CD4-positive, alpha-beta memory T cell (primary cell): ENCODE data around the gene XPNPEP1. TPM values are rescaled to one million over a fixed set of nuclear protein-coding genes. Genes with fewer than 3 reads are reported as not detected.

Experiments used
- CTCF ChIA-PET: fragments of 350-600 bp; sonication (Branson Sonifier 250); formaldehyde crosslinking; loops from one replicate; lab custom pipeline; 2021; ENCODE audit warnings: inconsistent platforms; ENCODE audit not compliant: partially characterized antibody; lab: Charles Lee
- POLR2A ChIA-PET: fragments of 350-600 bp; sonication (Branson Sonifier 250); formaldehyde crosslinking; loops from one replicate; lab custom pipeline; 2021; ENCODE audit not compliant: partially characterized antibody; lab: Charles Lee
- DNase-seq, 5 donors: peaks; one replicate each; pipeline versions ENCODE4 v3.0.0 to v3.0.0-alpha.2; 2020 to 2022; ENCODE audit warnings: mixed read lengths in 1 of 5
- H3K27ac ChIP-seq: one replicate; pipeline ENCODE4 v1.7.0; 2013; ENCODE audit warnings: low read depth, low read length
- H3K27me3 ChIP-seq: 2 replicates; pipeline ENCODE4 v1.7.0; 2013; ENCODE audit warnings: mild to moderate bottlenecking, low read length, moderate library complexity; ENCODE audit not compliant: insufficient read depth
- H3K36me3 ChIP-seq: 2 replicates; pipeline ENCODE4 v1.7.0; 2013; ENCODE audit warnings: mild to moderate bottlenecking, low read length, moderate library complexity; ENCODE audit not compliant: insufficient read depth
- H3K4me1 ChIP-seq: 2 replicates; pipeline ENCODE4 v1.7.0; 2013; ENCODE audit warnings: mild to moderate bottlenecking, low read length, moderate library complexity; ENCODE audit not compliant: insufficient read depth
- H3K4me3 ChIP-seq, 2 donors: one replicate each; pipeline ENCODE4 v1.7.0; 2013; ENCODE audit warnings: low read length in 2 of 2, mild to moderate bottlenecking in 1 of 2
- H3K9me3 ChIP-seq, 2 donors: one replicate each; pipeline ENCODE4 v1.7.0; 2013; ENCODE audit warnings: low read length in 2 of 2, control low read depth in 1 of 2; ENCODE audit not compliant: control insufficient read depth in 1 of 2
- H3K27ac Mint-ChIP-seq, 7 donors: one replicate each; pipeline ENCODE4 v1.8.0; 2020 to 2021; ENCODE audit warnings: mixed read lengths in 7 of 7, mild to moderate bottlenecking in 6 of 7, inconsistent platforms in 3 of 7, moderate library complexity in 3 of 7
- H3K27me3 Mint-ChIP-seq, 2 donors: one replicate each; pipeline ENCODE4 v1.8.0; 2020 to 2021; ENCODE audit warnings: mixed read lengths in 2 of 2
- H3K36me3 Mint-ChIP-seq, 2 donors: one replicate each; pipeline ENCODE4 v1.8.0; 2020 to 2021; ENCODE audit warnings: mixed read lengths in 2 of 2, inconsistent platforms in 1 of 2, mild to moderate bottlenecking in 1 of 2
- H3K4me1 Mint-ChIP-seq, 4 donors: one replicate each; pipeline ENCODE4 v1.8.0; 2020 to 2021; ENCODE audit warnings: mixed read lengths in 4 of 4, mild to moderate bottlenecking in 1 of 4
- H3K4me3 Mint-ChIP-seq, 8 donors: one replicate each; pipeline ENCODE4 v1.8.0; 2020 to 2021; ENCODE audit warnings: mixed read lengths in 8 of 8, mild to moderate bottlenecking in 7 of 8, moderate library complexity in 6 of 8, inconsistent platforms in 3 of 8
- H3K9me3 Mint-ChIP-seq, 8 donors: one replicate each; pipeline ENCODE4 v1.8.0; 2020 to 2021; ENCODE audit warnings: mixed read lengths in 8 of 8, mild to moderate bottlenecking in 5 of 8, inconsistent platforms in 3 of 8, moderate library complexity in 1 of 8
- intact Hi-C: fragments of 100-400 bp; cut with micrococcal nuclease; formaldehyde crosslinking; loops from one replicate; pipeline ENCODE4 v1.15.1; 2023
- polyA plus RNA-seq, 2 donors: library from polyadenylated mRNA; unstranded; fragments of 300-500 nt; fragmentation: Illumina TruSeq; gene quantifications; one replicate each; pipeline ENCODE4 v1.2.3, GENCODE V29; 2021
- total RNA-seq, 2 experiments: library from RNA; stranded (reverse); gene quantifications; one replicate each; pipeline ENCODE4 v1.2.3, GENCODE V29; 2021

XPNPEP1 gene
- total and polyA plus RNA-seq, 4 experiments from 2014 or later = 24.7 to 63.3 (median 49.5) TPM

DNA sequence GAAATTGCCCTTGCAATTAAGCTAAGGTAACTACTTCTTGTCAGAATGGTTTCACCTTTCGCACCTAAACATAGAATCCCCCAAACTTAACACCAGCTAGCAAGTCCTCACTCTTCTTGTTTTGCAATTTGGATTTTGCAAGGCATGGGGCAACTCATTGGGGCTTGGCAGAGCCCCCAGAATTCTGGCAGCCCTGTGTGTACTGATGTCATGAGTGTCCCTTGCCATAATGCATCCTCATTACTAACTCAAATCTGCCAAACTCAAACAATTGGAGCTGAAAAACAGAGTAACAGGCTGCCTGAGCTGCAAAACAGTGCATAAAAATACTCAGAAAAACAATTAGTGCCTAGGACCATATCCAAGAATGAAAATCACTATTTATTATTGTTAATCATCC is 7.9 kb upstream of the XPNPEP1 start:
- Histone ChIP-seq H3K36me3 (no peaks in the 10 kb centered on the region), H3K9me3 (no peaks in the 10 kb centered on the region), H3K4me1 (peaks cover 35% of the 10 kb centered on the region), H3K27ac (no peak overlapping the region), H3K27me3 (no peaks in the 10 kb centered on the region), H3K4me3 (no peak overlapping the region)
- intact Hi-C loops = no loop called here
- no peaks in the 10 kb centered on the region for H3K9me3 Mint-ChIP-seq
- H3K27ac Mint-ChIP-seq = no peak overlapping the region
- no peak overlapping the region for H3K4me3 Mint-ChIP-seq
- peaks cover 28 to 45% (median 35%) of the 10 kb centered on the region in 4 donors for H3K4me1 Mint-ChIP-seq
- H3K36me3 Mint-ChIP-seq = no peaks in the 10 kb centered on the region
- CTCF ChIA-PET = interaction anchor here (1.4 kb wide), 1 partner anchor 47 kb away, joined by 3 read pairs; no protein-coding TSS in a partner anchor
- POLR2A ChIA-PET = no interaction called here
- peaks cover 0 to 2% of the 10 kb centered on the region in 2 donors for H3K27me3 Mint-ChIP-seq
- no peak for DNase-seq

DNA sequence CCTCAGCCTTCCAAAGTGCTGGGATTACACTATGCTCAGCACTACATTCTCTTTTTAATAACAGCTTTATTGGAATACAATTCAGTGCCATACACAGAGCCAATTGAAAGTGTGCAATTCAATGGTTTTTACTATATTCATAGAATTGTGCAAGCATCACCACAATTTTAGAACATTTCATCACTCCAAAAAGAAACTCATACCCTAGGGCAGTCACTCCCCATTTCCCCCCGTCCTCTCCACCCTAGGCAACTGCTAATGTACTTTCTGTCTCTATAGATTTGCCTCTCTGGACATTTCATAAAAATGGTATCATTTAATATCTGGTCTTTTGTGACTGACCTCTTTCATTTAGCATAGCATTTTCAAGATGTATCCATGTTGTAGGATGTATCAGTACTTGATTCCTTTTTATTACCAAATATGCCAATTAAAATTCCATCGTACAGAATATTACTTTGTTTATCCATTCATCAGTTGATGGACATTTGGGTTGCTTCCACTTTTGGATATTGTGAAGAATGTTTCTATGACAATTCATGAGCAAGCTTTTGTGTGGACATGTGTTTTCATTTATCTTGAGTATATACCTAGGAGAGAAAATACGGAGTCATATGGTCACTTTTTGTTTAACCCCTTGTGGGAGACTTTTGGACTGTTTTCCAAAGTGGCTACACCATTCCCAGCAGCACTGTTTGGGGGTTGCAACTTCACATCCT is 6.3 kb upstream of the XPNPEP1 start:
- no peak overlapping the region for H3K27ac ChIP-seq
- Mint-ChIP-seq H3K9me3 (no peaks in the 10 kb centered on the region), H3K27ac (no peak overlapping the region), H3K4me1 (peaks cover 14 to 31% (median 21%) of the 10 kb centered on the region in 4 donors), H3K36me3 (no peaks in the 10 kb centered on the region), H3K27me3 (peaks cover 0 to 2% of the 10 kb centered on the region in 2 donors), H3K4me3 (no peak overlapping the region)
- H3K4me1 ChIP-seq = peaks cover 20% of the 10 kb centered on the region
- H3K36me3 ChIP-seq = no peaks in the 10 kb centered on the region
- H3K27me3 ChIP-seq = no peaks in the 10 kb centered on the region
- CTCF ChIA-PET = interaction anchor here (0.5 to 1.1 kb wide), 2 partner anchors 45 to 171 kb away, joined by 4 read pairs; no protein-coding TSS in a partner anchor
- H3K4me3 ChIP-seq = no peak overlapping the region
- H3K9me3 ChIP-seq = no peaks in the 10 kb centered on the region
- intact Hi-C loops = loop anchor here (10.0 kb wide), 1 partner anchor 635 kb away; the partner anchor contains the start of gene SMC3
- DNase-seq = no peak
- POLR2A ChIA-PET = no interaction called here

GRCh38 chr10:109928475-109928891 is 5.2 kb upstream of the XPNPEP1 start:
- Histone ChIP-seq H3K9me3 (no peaks in the 10 kb centered on the region), H3K36me3 (no peaks in the 10 kb centered on the region), H3K27ac (no peak overlapping the region), H3K27me3 (no peaks in the 10 kb centered on the region), H3K4me1 (peaks cover 19% of the 10 kb centered on the region), H3K4me3 (no peak overlapping the region)
- ChIA-PET CTCF (interaction anchor here (1.1 kb wide), 1 partner anchor 16 kb away, joined by 3 read pairs; no protein-coding TSS in a partner anchor), POLR2A (interaction anchor here (0.9 kb wide), 1 partner anchor 12 kb away, joined by 3 read pairs; no protein-coding TSS in a partner anchor)
- no peak for DNase-seq
- no peak overlapping the region for H3K27ac Mint-ChIP-seq
- peaks cover 0 to 2% of the 10 kb centered on the region in 2 donors for H3K27me3 Mint-ChIP-seq
- no peak overlapping the region for H3K4me3 Mint-ChIP-seq
- intact Hi-C loops = loop anchor here (10.0 kb wide), 1 partner anchor 636 kb away; the partner anchor contains the start of gene SMC3
- H3K4me1 Mint-ChIP-seq = peaks cover 8 to 30% (median 20%) of the 10 kb centered on the region in 4 donors
- H3K9me3 Mint-ChIP-seq = peaks cover 0 to 2% (median 0%) of the 10 kb centered on the region in 8 donors
- H3K36me3 Mint-ChIP-seq = no peaks in the 10 kb centered on the region

- peaks cover 15 to 26% (median 22%) of the 10 kb centered on the region in 4 donors for H3K4me1 Mint-ChIP-seq
- no peaks in the 10 kb centered on the region for H3K9me3 ChIP-seq
- intact Hi-C loops = loop anchor here (10.0 kb wide), 1 partner anchor 638 kb away; the partner anchor contains the start of gene SMC3
- POLR2A ChIA-PET = no interaction called here
- no peaks in the 10 kb centered on the region for H3K36me3 ChIP-seq
- no peak overlapping the region for H3K27ac ChIP-seq
- no peaks in the 10 kb centered on the region for H3K36me3 Mint-ChIP-seq
- H3K27me3 Mint-ChIP-seq = peaks cover 0 to 2% of the 10 kb centered on the region in 2 donors
- H3K9me3 Mint-ChIP-seq = peaks cover 0 to 2% (median 0%) of the 10 kb centered on the region in 8 donors
- CTCF ChIA-PET = no interaction called here
- DNase-seq = no peak
- H3K27ac Mint-ChIP-seq = peak overlapping the region in 1 of 7 donors; percentile 8
- no peak overlapping the region for H3K4me3 ChIP-seq
- no peaks in the 10 kb centered on the region for H3K27me3 ChIP-seq
- peaks cover 21% of the 10 kb centered on the region for H3K4me1 ChIP-seq
- no peak overlapping the region for H3K4me3 Mint-ChIP-seq
Observed at GRCh38 chr10:109926825-109927224, 3.5 kb upstream of the XPNPEP1 start.

GRCh38 chr10:109926061-109926745 is 2.9 kb upstream of the XPNPEP1 start:
- Mint-ChIP-seq H3K4me1 (peaks cover 22 to 32% (median 27%) of the 10 kb centered on the region in 4 donors), H3K27me3 (peaks cover 0 to 2% of the 10 kb centered on the region in 2 donors), H3K9me3 (peaks cover 0 to 2% (median 0%) of the 10 kb centered on the region in 8 donors), H3K36me3 (peaks cover 0 to 2% of the 10 kb centered on the region in 2 donors), H3K27ac (peak overlapping the region in 2 of 7 donors; percentile 8 to 13), H3K4me3 (no peak overlapping the region)
- Histone ChIP-seq H3K36me3 (no peaks in the 10 kb centered on the region), H3K27me3 (no peaks in the 10 kb centered on the region), H3K4me3 (no peak overlapping the region), H3K4me1 (peaks cover 27% of the 10 kb centered on the region), H3K27ac (no peak overlapping the region), H3K9me3 (no peaks in the 10 kb centered on the region)
- POLR2A ChIA-PET = interaction anchor here (3.2 to 4.3 kb wide), 2 partner anchors 8 to 16 kb away, joined by 19 to 34 read pairs; no protein-coding TSS in a partner anchor
- intact Hi-C loops = loop anchor here (10.0 kb wide), 1 partner anchor 639 kb away; the partner anchor contains the start of gene SMC3
- no peak for DNase-seq
- CTCF ChIA-PET = interaction anchor here (1.4 to 1.5 kb wide), 2 partner anchors 17 to 42 kb away, joined by 3 read pairs; no protein-coding TSS in a partner anchor

DNA sequence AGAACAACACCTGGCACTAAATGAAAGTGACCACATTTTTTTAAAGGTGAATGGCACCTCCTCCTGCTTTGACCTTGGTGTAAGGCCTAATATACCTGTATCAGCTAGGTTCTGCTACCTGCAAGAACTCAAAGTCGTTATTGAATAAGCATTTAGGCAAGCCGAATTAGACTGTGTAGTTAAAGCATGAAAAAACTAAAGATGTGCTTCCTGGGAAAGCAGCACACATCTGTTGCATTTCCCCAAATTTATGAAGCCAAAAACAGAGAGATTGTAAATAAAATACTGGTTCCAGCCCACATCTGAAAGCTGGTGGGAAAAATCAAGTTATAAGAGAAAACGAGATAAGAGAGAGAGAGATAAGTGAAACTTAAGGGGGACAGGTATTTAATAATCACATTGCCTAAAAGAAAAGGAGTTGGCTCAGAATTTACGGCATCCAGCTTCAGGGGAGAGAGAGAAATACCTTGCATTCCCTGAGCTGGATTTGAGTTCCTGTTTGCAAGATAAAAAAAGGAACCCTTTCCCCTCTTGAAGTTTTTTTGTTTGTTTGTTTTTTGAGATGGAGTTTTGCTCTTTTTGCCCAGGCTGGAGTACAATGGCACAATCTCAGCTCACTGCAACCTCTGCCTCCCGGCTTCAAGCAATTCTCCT is 1.8 kb upstream of the XPNPEP1 start:
- ChIA-PET CTCF (interaction anchor here (1.4 to 1.5 kb wide), 2 partner anchors 16 to 41 kb away, joined by 3 read pairs; no protein-coding TSS in a partner anchor), POLR2A (interaction anchor here (3.2 to 4.3 kb wide), 2 partner anchors 9 to 15 kb away, joined by 19 to 34 read pairs; no protein-coding TSS in a partner anchor)
- no peaks in the 10 kb centered on the region for H3K27me3 ChIP-seq
- H3K36me3 Mint-ChIP-seq = peaks cover 0 to 3% of the 10 kb centered on the region in 2 donors
- H3K9me3 ChIP-seq = no peaks in the 10 kb centered on the region
- H3K27ac ChIP-seq = no peak overlapping the region
- peak overlapping the region in 1 of 8 donors; percentile 83 for H3K4me3 Mint-ChIP-seq
- H3K27ac Mint-ChIP-seq = peak overlapping the region in 3 of 7 donors; percentile 13 to 93 (median 18)
- H3K4me3 ChIP-seq = no peak overlapping the region
- DNase-seq = no peak
- intact Hi-C loops = loop anchor here (5.0 to 10.0 kb wide), 3 partner anchors 32 to 640 kb away; partner anchors contain the start of gene SMC3
- peaks cover 0 to 2% (median 0%) of the 10 kb centered on the region in 8 donors for H3K9me3 Mint-ChIP-seq
- peaks cover 0 to 2% of the 10 kb centered on the region in 2 donors for H3K27me3 Mint-ChIP-seq
- H3K36me3 ChIP-seq = no peaks in the 10 kb centered on the region
- H3K4me1 Mint-ChIP-seq = peaks cover 32 to 41% (median 35%) of the 10 kb centered on the region in 4 donors
- H3K4me1 ChIP-seq = peaks cover 38% of the 10 kb centered on the region
